T-helper 2 cell treated with Interferon-gamma antibody and Interleukin-4, amounts not matched to agents 100 ng/mL and 5 ng/mL, for 36 hours (primary cell): ENCODE data around the gene SPDYC. TPM values are rescaled to one million over a fixed set of nuclear protein-coding genes. Genes with fewer than 3 reads are reported as not detected.
"Not testable (repeated sequence)": the region's sequence is repeated elsewhere in the genome, so short reads cannot be mapped to it uniquely, and the experiment has no call there.

Experiments
- intact Hi-C: fragments of 100-400 bp; cut with micrococcal nuclease; formaldehyde crosslinking; loops from one replicate; pipeline ENCODE4 v1.15.1; 2023
- total RNA-seq: library from RNA; stranded (reverse); gene quantifications from 2 replicates; pipeline ENCODE4 v1.2.3, GENCODE V29; 2022

The SPDYC gene
- total RNA-seq, 1 donor from 2014 or later, result not detected

DNA sequence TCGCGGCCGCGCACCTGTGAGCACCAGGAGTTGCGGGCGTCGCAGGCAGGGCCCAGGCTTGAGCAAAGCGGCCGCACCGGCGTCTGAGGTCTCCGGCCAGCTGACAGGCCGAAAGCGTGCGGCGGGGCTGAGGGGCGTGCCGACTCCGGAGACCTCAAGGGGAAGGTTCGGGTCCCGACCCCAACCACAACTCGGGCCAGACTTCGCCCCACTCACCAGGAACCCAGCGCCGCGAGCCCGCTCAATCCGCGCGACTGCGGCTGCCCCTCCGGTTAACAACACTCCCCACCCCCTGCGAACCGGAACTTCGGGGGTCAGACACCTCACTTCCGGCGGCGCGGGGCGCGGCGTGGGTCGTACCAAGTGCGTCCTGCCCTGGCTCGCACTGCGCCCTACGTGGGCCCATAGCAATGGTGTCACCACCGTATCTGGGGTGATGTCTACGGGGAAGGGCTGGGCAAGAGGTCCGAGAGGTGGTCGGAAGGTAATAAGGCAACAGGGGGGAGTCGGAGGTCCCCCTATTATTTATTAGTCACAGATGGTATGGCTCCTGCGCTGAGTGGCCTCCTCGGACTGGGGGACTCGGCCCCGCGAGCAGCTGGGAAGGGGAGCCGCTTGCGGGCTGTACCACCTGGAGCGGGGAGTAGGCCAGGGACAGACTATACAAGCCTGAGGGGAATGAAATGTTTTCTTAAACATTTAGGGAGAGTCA is 35.6 kb upstream of the SPDYC start, which contains the start of gene SYVN1:
Gene SYVN1, minus strand, starts transcription at position 280 of the 712 bp plus-strand sequence. CDS start 918 bp downstream, outside the sequence.
- intact Hi-C loops, result loop anchor here (1.0 kb wide), 3 partner anchors 12 to 38 kb away; partner anchors contain the start of genes FAU, MRPL49 and VPS51

DNA sequence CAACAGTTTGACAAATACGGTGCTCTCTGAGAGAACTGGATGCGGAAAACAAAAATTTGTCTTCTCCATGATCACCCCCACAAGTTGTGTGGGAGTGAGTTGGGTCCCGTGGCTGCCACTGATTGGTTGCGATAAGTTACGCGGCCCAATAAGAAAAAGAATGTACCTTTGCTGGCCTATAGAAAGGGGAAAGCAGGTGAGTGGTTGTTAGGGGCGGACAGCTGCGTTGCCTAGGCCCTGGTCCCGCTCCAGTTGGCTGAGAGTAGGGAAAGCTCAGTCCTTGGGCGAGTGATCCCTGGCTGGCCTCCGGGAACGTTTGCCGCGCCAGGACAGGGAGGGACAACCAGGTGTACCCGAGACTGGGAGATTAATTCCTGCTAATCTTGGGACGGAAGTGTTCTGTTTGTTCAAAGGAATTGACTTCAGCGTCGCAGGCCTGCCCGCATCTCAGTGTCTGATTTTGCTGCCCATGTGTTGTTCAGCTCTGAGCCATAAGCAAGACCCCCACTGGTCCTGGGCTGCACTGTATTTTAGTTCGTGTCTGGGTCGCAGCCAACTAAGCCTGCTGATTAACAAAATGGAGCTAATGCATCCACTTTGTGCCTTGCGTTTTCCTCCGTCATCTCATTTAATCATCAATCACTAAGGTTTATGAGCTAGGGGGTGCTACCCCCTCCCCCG is 34.9 kb upstream of the SPDYC start:
- intact Hi-C loops, result loop anchor here (1.0 kb wide), 4 partner anchors 13 to 46 kb away; partner anchors contain the start of genes CAPN1, FAU, MRPL49 and VPS51

DNA sequence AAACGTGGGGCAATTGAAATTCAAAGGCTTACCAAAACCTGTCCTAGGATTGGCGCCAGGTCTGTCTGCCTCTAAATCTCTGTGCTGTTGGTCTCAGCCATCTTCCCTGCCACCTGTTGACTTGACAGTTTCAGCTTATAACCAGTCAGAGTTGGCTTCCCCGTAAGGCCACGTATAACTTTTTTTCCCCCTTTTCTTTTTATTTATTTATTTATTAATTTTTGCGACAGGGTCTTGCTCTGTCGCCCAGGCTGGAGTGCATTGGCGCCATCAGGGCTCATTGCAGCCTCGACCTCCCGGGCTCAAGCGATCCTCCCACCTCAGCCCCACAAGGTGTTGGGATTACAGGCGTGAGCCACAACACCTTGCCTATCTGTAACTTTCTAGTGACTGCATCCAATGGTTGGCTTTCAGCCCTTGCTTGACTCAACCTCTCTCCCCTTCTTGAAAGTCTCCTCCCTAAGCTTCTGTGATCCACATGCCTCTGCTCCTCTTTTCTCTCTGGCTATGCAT is 34.3 kb upstream of the SPDYC start:
- intact Hi-C loops, result loop anchor here (1.0 kb wide), 1 partner anchor 46 kb away; the partner anchor contains the start of gene CAPN1

DNA sequence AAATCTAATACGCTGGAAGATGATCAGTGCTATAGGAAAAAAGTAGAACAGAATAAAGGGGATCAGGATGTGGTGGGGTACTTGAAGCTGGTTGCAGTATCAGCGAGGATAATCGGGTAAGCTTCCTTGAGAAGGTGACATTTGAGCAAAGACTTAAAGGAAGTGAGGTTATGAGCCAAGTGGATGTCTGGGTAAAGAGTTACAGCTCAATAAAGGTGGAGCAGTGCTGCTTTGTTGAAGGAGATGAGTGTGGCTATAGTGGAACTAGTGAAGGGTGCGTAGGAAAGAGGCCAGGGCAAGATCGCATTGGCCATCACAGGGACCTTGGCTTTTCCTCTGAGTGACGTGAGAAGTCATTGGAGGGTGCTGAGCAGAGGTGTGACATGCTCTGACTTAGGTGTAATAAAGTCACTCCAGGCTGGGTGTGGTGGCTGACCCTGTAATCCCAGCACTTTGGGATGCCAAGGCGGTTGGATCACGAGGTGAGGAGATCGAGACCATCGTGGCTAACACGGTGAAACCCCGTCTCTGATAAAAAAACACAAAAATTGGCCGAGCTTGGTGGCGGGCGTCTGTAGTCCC is 33.4 kb upstream of the SPDYC start:
- intact Hi-C loops, result no loop called here

DNA sequence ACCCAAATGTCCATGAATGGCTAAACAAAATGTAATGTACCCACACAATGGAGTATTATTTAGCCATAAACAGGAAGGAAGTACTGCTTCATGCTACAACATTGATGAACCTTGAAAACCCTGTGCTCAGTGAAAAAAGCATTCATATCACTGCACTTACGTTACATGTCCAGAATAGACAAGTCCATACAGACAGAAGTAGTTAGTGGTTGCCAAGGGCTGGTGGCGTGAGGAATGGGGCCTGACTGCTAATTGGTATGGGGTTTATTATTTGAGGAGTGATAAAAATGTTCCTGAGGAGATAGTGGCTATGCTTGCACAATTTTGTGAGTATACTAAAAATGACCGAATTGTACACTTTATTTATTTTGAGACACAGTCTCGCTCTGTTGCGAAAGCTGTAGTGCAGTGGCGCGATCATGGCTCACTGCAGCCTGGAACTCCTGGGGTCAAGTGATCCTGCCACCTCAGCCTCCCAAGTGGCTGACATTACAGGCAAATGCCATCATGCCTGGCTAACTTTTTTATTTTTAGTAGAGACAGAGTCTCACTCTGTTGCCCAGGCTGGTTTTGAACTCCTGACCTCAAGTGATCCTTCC is 28.0 kb upstream of the SPDYC start:
- intact Hi-C loops, result no loop called here

DNA sequence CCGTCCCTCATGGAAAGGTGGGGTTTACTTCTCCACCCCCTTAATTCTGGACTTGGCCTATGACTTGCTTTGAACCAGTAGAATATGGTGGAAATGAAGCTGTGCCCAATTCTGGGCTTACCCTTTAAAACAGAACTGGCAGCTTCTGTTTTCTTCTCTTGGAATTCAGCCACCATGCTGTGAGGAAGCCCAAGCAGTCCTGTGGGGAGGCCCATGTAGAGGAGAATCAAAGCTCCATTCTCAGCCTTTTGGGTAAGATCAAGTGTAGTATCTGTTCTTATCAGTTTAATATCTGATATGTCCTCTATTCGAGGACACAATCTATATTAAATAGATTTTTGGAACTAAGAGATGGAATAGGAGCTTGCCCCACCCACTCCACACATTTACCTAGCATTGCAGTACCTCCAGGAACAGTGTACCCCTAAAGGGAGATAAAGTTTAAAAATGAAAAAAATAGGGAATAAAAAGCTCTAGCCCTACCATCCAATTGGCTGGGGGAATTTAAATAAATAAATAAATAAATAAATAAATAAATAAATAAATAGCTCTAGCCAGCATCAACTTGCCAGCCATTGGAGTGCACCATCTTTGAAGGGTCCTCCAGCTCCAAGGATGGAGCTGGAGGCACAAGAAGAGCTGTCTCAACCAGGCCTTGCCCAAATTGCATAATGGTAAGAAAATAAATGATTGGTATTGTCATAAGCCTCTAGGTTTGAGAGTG is 22.5 kb upstream of the SPDYC start:
- intact Hi-C loops, result no loop called here

DNA sequence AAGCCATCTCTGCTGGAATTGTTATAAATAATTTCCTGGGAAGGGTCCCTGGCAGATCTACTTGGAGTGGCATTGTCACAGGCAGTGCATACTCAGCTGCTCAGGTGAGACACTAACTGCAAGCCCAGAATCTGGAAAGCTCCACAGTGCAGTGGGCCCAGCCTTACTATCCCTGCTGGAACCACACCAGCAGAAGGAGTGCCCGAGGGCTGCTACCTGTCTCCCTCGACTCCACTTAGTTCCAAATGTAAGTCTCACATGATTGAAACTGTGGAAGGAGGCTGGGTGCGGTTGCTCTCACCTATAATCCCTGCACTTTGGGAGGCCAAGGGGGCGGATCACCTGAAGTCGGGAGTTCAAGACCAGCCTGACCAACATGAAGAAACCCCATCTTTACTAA is 21.4 kb upstream of the SPDYC start:
- intact Hi-C loops, result no loop called here

DNA sequence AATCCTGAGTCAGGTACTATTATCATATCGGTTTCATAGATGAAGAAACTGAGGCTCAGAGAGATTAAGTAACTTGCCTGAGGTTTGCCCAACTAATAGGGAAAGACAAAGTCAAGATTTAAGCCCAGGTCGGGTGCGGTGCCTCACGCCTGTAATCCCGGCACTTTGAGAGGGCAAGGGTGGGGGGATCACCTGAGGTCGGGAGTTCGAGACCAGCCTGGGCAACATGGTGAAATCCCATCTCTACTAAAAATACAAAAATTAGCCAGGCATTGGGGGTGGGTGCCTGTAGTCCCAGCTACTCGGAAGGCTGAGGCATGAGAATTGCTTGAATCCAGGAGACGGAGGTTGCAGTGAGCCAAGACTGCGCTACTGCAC is 19.9 kb upstream of the SPDYC start:
- intact Hi-C loops, result not testable (repeated sequence)

DNA sequence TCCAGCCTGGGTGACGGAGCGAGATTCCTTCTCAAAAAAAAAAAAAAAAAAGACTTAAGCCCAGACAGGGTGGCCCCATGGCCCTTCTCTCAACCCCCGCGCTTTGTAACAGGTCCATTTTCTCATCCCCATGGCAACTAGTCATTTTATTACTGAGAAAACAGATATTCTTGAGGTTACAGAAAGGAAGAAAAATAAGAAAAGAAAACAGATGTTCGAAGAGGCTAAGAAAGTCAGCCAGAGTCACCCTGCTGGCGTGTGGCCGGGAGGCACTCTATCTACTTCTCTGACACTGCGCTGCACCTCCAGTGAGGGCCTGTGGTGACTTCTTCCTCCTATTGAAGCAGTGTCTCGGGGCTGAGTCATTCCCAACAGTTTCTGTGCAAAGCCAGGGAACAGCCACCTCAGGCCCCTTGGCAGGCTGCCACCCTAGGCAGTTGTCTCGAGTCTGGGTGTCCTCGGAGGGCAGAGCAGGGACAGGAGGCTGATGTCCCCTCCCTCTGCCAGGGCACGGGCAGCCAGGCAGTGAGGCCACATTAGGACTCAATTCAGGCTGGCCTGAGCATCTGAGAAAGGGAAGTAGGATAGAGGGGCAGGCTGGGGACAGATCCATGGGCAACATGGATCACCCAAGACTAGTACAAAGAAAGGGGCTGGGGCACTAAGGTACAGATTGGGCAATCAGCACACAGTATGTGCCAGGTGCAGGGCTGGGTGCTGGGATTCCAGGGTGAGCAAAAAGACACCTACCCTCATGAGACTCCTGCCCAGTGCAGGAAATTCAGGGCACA is 19.3 kb upstream of the SPDYC start:
- intact Hi-C loops, result no loop called here

DNA sequence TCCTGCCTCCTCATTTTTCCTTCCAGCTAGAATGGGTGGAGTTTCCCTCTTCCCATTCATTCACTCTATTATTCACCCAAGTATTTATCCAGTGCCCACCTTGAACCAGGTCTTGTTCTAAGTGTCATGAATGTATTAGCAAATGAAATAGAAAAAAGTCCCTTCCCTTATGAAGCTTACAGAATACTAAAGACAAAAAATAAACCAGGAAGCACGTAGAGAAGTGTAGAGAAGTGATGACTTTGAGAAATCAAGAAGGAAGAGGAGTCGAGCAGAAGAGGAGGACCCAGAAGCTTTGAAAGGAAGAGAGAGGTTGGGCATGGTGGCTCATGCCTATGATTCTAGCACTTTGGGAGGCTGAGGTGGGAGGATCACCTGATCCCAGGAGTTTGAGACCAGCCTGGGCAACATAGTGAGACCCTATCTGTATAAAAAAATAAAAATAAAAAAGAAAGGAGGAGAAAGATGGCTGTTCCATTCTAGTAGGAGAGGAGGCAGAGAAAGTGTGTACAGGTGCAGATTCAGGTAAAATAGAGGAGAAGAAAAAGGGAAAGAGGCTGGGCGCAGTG is 18.6 kb upstream of the SPDYC start:
- intact Hi-C loops, result no loop called here

DNA sequence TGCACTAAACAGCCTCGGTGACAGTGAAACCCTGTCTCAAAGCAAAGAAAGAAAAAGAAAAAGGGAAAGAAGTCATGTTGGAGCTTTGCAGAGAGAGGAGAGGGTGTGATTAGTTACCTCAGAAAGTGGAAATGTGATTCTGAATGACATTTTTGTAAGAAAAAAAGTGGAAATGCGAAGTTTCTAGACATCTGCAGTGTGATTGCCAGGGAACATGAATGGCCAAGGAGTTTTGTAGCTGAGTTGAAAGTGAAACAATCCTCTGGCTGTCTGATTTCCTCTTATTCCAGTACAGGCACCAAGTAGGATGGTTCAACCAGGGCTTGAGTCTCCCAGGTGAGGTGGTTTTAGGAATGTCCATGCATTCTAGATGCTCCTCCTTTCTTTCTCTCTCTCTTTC is 17.9 kb upstream of the SPDYC start:
- intact Hi-C loops, result no loop called here

DNA sequence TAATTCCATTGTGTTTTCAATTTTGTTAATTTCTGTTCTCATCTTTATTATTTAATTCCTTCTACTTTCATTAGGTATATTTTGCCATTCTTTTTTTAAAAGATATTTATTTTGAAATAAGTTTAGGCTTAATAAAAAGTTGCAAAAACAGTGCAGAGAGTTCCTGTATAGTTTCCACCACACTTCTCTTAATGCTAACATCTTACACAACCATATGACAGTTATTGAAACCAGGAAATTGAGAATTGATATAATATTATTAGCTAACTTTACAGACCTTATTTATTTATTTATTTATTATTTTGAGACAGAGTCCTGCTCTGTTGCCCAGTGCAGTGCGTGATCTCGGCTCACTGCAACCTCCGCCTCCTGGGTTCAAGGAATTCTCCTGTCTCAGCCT is 13.8 kb upstream of the SPDYC start:
- intact Hi-C loops, result no loop called here

DNA sequence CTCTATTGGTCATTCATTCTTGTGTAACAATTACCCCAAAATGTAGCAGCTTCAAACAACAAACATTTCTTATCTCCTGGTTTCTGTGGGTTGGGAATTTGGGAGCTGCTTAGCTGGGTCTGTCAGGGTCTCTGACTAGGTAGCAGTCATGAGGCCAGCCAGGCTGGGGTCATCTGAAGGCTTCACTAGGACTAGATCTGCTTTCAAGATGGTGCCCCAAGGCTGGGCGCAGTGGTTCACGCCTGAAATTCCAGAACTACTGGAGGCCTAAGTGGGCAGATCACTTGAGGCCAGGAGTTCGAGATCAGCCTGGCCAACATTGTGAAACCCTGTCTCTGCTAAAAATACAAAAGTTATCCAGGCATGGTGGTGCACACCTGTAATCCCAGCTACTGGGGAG is 13.1 kb upstream of the SPDYC start:
- intact Hi-C loops, result no loop called here

DNA sequence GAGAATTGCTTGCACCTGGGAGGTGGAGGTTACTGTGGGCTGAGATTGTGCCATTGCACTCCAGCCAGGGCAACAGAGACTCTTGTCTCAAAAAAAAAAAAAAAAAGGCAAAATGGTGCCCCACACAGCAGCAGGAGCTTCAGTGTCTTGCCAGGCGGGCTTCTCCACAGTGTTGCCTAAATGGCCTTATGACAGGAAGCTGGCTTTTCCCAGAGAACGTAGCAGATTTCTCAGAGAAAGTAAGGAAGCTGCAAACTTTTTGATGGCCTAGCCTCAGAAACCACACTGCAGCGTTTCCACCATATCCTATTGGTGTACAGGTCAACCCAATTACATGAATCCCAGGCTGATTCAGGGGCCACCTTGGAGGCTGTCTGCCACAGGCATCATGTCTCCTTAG is 12.7 kb upstream of the SPDYC start:
- intact Hi-C loops, result no loop called here

DNA sequence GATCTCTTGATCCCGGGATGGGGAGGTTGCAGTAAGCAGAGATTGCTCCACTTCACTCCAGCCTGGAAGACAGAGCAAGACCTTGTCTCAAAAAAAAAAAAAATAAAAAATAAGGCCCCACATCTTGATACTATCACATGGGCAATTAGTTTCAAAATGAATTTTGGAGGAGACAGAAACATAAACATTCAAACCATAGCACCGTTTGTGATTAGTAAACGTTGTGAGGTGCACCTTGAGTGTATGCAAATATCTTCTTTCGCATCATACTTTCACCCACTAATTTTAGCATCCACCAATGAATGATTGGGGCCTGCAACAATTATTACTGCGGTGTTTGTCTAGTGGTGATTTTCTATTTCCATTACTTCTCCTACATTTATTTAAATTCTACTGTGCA is 11.0 kb upstream of the SPDYC start:
- intact Hi-C loops, result no loop called here

DNA sequence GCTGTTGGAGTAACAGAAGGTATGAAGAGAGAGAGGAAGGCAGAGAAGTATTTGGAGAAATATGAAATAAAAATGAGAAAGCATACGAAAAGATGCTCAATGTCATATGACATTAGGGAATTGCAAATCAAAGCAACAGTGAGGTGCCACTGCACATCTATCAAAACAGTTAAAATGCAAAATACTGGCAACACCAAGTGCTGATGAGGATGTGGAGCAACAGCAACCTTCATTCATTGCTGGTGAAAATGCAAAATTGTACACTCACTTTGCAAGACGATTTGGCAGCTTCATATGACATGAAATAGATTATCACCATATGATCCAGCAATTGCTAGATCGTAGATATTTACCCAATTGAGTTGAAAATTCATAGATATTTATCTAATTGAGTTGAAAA is 9.4 kb upstream of the SPDYC start:
- intact Hi-C loops, result no loop called here

DNA sequence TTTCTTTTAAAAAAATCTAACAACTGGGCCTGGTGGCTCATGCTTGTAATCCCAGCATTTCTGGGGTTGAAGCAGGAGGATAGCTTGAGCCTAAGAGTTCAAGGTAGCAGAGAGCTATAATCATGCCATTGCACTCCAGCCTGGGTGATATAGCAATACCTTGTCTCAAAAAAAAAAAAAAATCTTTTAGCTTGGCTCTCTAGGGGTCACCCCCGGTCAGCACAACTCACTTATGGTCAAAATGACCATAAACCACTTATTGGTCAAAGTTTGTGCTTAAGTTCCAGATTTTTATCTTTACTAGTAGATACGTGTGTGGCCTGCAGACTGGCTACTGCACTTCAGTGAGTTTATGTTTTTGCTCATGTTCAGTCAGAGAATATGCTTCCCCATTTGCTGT is 6.3 kb upstream of the SPDYC start:
- intact Hi-C loops, result no loop called here

DNA sequence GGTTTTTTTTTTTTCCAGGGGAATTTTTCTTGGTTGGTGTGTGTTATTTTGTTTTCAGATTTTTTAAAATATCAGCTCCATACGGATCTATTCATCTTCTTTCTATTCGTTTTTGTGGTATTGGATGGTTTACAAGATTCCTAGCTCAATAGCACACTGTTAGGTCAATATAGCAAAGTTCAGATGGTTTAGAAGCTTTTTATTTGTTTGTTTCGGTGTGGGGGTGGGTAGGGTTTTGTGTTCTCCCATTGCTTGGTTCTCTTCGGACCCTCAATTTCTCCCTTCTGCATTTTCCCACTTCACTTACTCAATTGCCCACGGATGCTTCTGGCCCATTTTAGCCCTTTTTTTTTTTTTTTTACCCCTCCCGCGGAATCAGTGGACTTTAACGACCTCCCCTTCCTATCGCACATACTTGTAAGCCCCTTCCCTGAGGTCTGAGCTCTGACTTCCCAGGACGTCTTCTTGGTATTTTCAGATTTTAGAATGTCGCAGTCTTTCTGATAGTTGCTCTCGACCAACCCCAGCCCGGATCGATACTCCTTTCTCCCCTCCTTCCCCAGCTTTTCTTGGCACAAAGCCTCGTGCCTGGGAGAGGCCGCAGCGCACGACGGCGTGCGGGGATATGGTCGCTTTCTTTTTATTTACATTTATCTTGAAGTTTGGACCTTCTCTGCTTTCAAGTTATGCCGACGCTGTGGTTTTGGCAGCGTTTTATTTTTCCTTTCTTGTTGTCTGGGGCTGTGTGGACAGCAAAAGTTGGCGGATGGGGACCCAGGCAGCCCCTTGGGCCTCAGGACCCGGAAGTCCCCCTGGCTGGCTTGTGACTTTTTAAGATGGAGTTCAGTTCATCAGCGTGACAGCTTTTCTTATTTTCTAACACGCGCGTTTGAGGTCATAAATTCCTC is 4.4 kb upstream of the SPDYC start:
- intact Hi-C loops, result no loop called here

DNA sequence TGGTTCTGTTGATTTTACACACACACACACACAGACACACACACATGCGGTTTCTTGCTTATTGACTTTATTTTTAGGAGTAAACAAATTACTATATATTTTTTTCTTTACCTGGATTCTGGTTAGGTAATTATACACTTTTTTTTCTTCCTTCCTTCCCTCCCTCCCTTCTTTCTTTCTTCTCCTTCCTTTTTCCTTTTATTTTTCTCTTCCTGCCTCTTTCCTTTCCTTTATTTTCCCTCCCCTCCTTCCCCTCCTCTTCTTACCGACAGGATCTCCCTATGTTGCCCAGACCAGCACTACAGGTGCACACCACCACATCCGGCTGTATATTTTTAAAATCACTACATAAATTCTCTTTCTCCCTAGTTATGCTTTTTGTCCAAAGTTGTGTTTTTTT is 3.1 kb upstream of the SPDYC start:
- intact Hi-C loops, result no loop called here
